Measurements from ENCODE around the gene TAF1B. TPM values are rescaled to one million over a fixed set of nuclear protein-coding genes. Genes with fewer than 3 reads are reported as not detected.

Gene TAF1B
- total RNA-seq, 1 experiment from 2014 or later: 52.8 TPM

DNA sequence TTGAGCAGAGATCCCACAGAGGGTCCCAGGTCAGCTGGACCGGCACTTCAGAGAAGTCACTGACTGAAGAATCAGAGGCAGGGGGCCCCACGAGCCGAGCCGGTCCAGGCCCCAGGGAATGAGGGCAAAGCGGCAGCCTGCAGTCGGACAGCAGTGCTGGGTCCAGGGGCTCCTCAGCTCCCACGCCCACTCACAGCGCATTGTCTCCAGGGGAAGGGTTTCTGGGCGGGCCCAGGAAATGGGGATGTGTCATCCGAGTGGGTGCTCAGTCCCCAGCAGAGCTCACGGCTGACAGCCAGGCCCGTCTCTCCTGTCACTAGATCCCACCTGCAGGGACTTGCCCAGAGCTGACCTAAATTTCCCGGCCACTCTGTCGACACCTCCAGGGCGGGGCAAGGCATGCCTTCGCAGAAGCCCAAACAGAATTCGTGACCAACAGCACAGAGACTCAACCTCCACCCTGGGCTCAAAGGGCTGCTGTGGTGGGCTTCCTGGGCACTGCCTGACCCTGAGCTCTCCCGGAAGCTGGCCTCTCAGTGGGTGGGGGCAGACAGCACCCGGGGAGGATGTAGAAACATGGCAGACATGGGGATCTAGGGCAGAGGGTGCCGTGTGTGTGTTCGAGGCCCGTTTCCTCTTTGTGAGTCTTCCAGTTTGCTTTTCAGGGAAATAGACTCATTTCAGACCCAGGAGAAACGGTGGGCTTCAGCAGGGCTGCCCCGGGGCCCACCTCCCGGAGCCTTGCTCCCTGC is 42.1 kb upstream of the TAF1B start:
- CTCF ChIA-PET: interaction anchor here (1.5 to 2.8 kb wide), 2 partner anchors 12 to 31 kb away, joined by 6 to 19 read pairs; no protein-coding TSS in a partner anchor
- POLR2A ChIA-PET (ENCODE audit: low non-redundant PET): no interaction called here

DNA sequence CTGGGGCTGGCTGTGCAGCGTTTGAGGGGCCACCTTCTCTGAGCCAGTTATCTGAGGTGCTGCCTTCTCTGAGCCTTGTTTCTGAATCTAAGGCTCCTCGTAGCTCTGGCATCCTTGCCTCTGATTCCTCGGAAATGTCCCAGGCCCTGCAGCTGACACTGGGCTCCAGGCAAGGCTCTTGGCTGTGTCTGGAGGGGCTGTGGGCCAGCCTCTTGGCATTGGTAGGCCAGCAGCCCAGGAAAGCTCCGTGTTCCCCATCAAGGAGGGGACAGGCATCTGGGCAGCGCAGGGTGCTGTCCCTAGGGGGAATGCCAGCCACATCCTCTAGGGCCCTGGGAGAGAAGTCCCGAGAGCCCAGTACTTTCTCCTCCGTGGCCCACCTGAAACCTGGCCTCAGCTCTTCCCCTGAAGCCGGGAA is 40.7 kb upstream of the TAF1B start:
- CTCF ChIA-PET: interaction anchor here (0.6 kb wide), 1 partner anchor 630 kb away, joined by 3 read pairs; no protein-coding TSS in a partner anchor
- BruUV-seq (replicated peaks): no TSS peak
- Histone ChIP-seq H3K36me3 (ENCODE audit: insufficient read depth, low read length, poor library complexity, severe bottlenecking) (no peaks in the 10 kb centered on the region), H3K27ac (ENCODE audit: low read depth, low read length, poor library complexity, severe bottlenecking) (no peak overlapping the region), H3K4me3 (ENCODE audit: low read depth, low read length, poor library complexity, severe bottlenecking) (no peak overlapping the region), H3K9me3 (ENCODE audit: low read depth, low read length, poor library complexity, severe bottlenecking) (no peaks in the 10 kb centered on the region), H3K27me3 (replicated peaks; ENCODE audit: insufficient read depth, low read depth, low read length, poor library complexity) (no peaks in the 10 kb centered on the region), H3K4me1 (ENCODE audit: insufficient read depth, low read length, poor library complexity, severe bottlenecking) (peaks cover 14% of the 10 kb centered on the region)
- TF ChIP-seq, protein P1, sequence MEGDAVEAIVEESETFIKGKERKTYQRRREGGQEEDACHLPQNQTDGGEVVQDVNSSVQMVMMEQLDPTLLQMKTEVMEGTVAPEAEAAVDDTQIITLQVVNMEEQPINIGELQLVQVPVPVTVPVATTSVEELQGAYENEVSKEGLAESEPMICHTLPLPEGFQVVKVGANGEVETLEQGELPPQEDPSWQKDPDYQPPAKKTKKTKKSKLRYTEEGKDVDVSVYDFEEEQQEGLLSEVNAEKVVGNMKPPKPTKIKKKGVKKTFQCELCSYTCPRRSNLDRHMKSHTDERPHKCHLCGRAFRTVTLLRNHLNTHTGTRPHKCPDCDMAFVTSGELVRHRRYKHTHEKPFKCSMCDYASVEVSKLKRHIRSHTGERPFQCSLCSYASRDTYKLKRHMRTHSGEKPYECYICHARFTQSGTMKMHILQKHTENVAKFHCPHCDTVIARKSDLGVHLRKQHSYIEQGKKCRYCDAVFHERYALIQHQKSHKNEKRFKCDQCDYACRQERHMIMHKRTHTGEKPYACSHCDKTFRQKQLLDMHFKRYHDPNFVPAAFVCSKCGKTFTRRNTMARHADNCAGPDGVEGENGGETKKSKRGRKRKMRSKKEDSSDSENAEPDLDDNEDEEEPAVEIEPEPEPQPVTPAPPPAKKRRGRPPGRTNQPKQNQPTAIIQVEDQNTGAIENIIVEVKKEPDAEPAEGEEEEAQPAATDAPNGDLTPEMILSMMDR (conservative IDR thresholded peaks at IDR 0.05; ENCODE audit: low read depth, low read length): no peak
- no peak for TF ChIP-seq EZH2 (IDR thresholded peaks at IDR 0.05; ENCODE audit: borderline replicate concordance, low read depth, low read length, poor library complexity, severe bottlenecking)
- POLR2A ChIA-PET (ENCODE audit: low non-redundant PET): no interaction called here
- DNase-seq (ENCODE audit: low spot score): no peak
- intact Hi-C loops (cut with micrococcal nuclease; ENCODE audit: unreplicated experiment): no loop called here

More for the DNA sequence above, 42.1 kb upstream of the TAF1B start:
- no peak for TF ChIP-seq EZH2 (IDR thresholded peaks at IDR 0.05; ENCODE audit: borderline replicate concordance, low read depth, low read length, poor library complexity, severe bottlenecking)
- TF ChIP-seq, protein P1 (conservative IDR thresholded peaks at IDR 0.05; ENCODE audit: low read depth, low read length): no peak
- H3K27me3 ChIP-seq (replicated peaks; ENCODE audit: insufficient read depth, low read depth, low read length, poor library complexity): no peaks in the 10 kb centered on the region
- intact Hi-C loops (cut with micrococcal nuclease; ENCODE audit: unreplicated experiment): no loop called here
- no peak overlapping the region for H3K4me3 ChIP-seq (ENCODE audit: low read depth, low read length, poor library complexity, severe bottlenecking)
- peaks cover 14% of the 10 kb centered on the region for H3K4me1 ChIP-seq (ENCODE audit: insufficient read depth, low read length, poor library complexity, severe bottlenecking)
- no TSS peak for BruUV-seq (replicated peaks)
- H3K36me3 ChIP-seq (ENCODE audit: insufficient read depth, low read length, poor library complexity, severe bottlenecking): no peaks in the 10 kb centered on the region
- H3K9me3 ChIP-seq (ENCODE audit: low read depth, low read length, poor library complexity, severe bottlenecking): no peaks in the 10 kb centered on the region
- peak; percentile 65 for DNase-seq (ENCODE audit: low spot score)
- peak overlapping the region; percentile 47 for H3K27ac ChIP-seq (ENCODE audit: low read depth, low read length, poor library complexity, severe bottlenecking)

DNA sequence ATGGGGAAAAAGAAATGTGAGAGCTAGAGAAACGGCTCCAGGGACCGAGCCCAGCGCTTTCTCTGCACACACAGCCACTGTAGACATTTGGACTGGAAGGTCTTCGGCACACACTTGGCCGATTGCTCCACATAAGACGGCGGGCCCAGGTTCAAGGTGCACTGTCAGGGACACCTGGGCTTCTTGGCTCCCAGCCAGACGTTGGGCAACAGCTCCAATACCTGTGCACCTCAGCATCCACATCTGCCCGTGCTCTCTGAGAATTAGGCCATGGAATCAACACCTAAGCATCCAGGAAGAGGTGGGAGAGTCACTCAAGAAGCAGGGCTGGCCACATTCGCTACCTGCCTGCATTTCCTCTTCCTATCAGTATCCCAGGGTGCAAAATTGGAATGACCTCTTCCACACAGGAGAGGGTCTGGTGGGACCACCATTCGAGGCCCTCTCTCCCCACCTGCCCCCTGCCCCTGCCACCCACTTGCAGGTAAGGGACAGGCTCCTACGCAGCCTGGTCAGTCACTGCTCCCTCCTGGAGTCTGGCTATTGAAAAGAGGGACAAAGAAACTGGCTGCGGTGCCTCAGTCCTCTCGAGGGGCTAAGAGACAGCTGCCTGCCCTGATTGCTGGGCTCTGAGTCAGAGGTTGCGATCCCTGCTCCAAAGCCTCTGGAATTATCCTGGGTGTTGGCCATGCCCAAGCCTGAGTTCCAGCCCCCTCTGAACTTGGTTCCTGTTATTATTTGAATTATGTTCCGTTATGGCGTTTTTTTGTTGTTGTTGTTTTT is 40.1 kb upstream of the TAF1B start:
- Histone ChIP-seq H3K4me3 (ENCODE audit: low read depth, low read length, poor library complexity, severe bottlenecking) (no peak overlapping the region), H3K27me3 (replicated peaks; ENCODE audit: insufficient read depth, low read depth, low read length, poor library complexity) (no peaks in the 10 kb centered on the region), H3K36me3 (ENCODE audit: insufficient read depth, low read length, poor library complexity, severe bottlenecking) (no peaks in the 10 kb centered on the region), H3K27ac (ENCODE audit: low read depth, low read length, poor library complexity, severe bottlenecking) (no peak overlapping the region), H3K4me1 (ENCODE audit: insufficient read depth, low read length, poor library complexity, severe bottlenecking) (peaks cover 14% of the 10 kb centered on the region), H3K9me3 (ENCODE audit: low read depth, low read length, poor library complexity, severe bottlenecking) (no peaks in the 10 kb centered on the region)
- no peak for DNase-seq (ENCODE audit: low spot score)
- POLR2A ChIA-PET (ENCODE audit: low non-redundant PET): no interaction called here
- CTCF ChIA-PET: interaction anchor here (0.6 to 1.4 kb wide), 2 partner anchors 11 to 629 kb away, joined by 3 read pairs; no protein-coding TSS in a partner anchor
- TF ChIP-seq EZH2 (IDR thresholded peaks at IDR 0.05; ENCODE audit: borderline replicate concordance, low read depth, low read length, poor library complexity, severe bottlenecking): no peak
- TF ChIP-seq, protein P1 (conservative IDR thresholded peaks at IDR 0.05; ENCODE audit: low read depth, low read length): no peak
- intact Hi-C loops (cut with micrococcal nuclease; ENCODE audit: unreplicated experiment): no loop called here
- no TSS peak for BruUV-seq (replicated peaks)
